SK-N-SH (cell line): Measurements from ENCODE around the gene TYSND1. TPM values are rescaled to one million over a fixed set of nuclear protein-coding genes. Genes with fewer than 3 reads are reported as not detected.

Experiments
- CTCF ChIA-PET: fragments of 300-600, 350-600 bp; formaldehyde crosslinking; extraction: SDS; loops from one replicate; lab custom pipeline; 2021; lab: Yijun Ruan, JAX
- POLR2A ChIA-PET: fragments of 350-600 bp; sonication (Branson Sonifier 250); formaldehyde crosslinking; extraction: SDS; loops from one replicate; lab custom pipeline; 2020; ENCODE audit warnings: antibody characterized with exemption, inconsistent platforms; lab: Yijun Ruan, JAX
- DNase-seq: peaks from one replicate; pipeline ENCODE4 v3.0.0; 2012
- H2AFZ ChIP-seq: fragments of 200-600 bp; sonication (generic); 2 replicates; pipeline ENCODE4 v1.8.1; 2016; ENCODE audit warnings: antibody characterized with exemption, mild to moderate bottlenecking, low read depth
- H3F3A ChIP-seq: fragments of 200-600 bp; sonication (generic); replicated peaks from 2 replicates; pipeline ENCODE3; 2016; ENCODE audit warnings: antibody characterized with exemption, mild to moderate bottlenecking; ENCODE audit not compliant: insufficient read depth
- H3K27ac ChIP-seq, 2 experiments: fragments of 200-500 bp in 1 of 2; fragments of 200-600 bp in 1 of 2; sonication (Bioruptor generic) in 1 of 2; sonication (generic), shearing (Covaris generic) in 1 of 2; 2 replicates each; pipeline versions ENCODE4 v1.5.1 to v1.6.1; 2014 to 2016; ENCODE audit warnings: low read depth in 2 of 2, inconsistent platforms in 1 of 2, low read length in 1 of 2, mild to moderate bottlenecking in 1 of 2, mixed read lengths in 1 of 2
- H3K27me3 ChIP-seq: fragments of 200-600 bp; sonication (generic), shearing (Covaris generic); 2 replicates; pipeline ENCODE4 v1.6.1; 2016; ENCODE audit warnings: mixed run types; ENCODE audit not compliant: insufficient read depth
- H3K36me3 ChIP-seq, 2 experiments: fragments of 200-500 bp in 1 of 2; fragments of 200-600 bp in 1 of 2; sonication (Bioruptor generic) in 1 of 2; sonication (generic) in 1 of 2; replicated peaks in 1 of 2; 2 replicates each; pipeline versions ENCODE3 to v1.5.1; 2014 to 2016; ENCODE audit warnings: low read length in 1 of 2, mild to moderate bottlenecking in 1 of 2; ENCODE audit not compliant: insufficient read depth in 2 of 2, control insufficient read depth in 1 of 2
- H3K4me1 ChIP-seq, 2 experiments: fragments of 200-500 bp in 1 of 2; fragments of 200-600 bp in 1 of 2; sonication (Bioruptor generic) in 1 of 2; sonication (generic), shearing (Covaris generic) in 1 of 2; 2 replicates each; pipeline versions ENCODE4 v1.5.1 to v1.6.1; 2014 to 2016; ENCODE audit warnings: low read depth in 1 of 2, low read length in 1 of 2, mixed run types in 1 of 2; ENCODE audit not compliant: insufficient read depth in 2 of 2, control insufficient read depth in 1 of 2
- H3K4me2 ChIP-seq: fragments of 200-600 bp; sonication (generic), shearing (Covaris generic); 2 replicates; pipeline ENCODE4 v1.6.1; 2017; ENCODE audit warnings: mixed run types
- H3K4me3 ChIP-seq, 2 experiments: fragments of 200-500 bp in 1 of 2; fragments of 200-600 bp in 1 of 2; sonication (Bioruptor generic) in 1 of 2; sonication (generic), shearing (Covaris generic) in 1 of 2; 2 replicates each; pipeline versions ENCODE4 v1.5.1 to v1.8.1; 2014 to 2016; ENCODE audit warnings: low read depth in 2 of 2, inconsistent platforms in 1 of 2, low read length in 1 of 2, mild to moderate bottlenecking in 1 of 2, mixed read lengths in 1 of 2, moderate library complexity in 1 of 2
- H3K79me2 ChIP-seq: fragments of 200-600 bp; sonication (generic); 2 replicates; pipeline ENCODE4 v1.8.1; 2017; ENCODE audit warnings: mild to moderate bottlenecking; ENCODE audit not compliant: insufficient read depth
- H3K9ac ChIP-seq: fragments of 200-600 bp; sonication (generic); 2 replicates; pipeline ENCODE4 v1.6.1; 2017; ENCODE audit warnings: mixed run types
- H3K9me2 ChIP-seq: fragments of 200-600 bp; sonication (generic); 2 replicates; pipeline ENCODE4 v1.6.1; 2017; ENCODE audit warnings: mixed run types
- H3K9me3 ChIP-seq: fragments of 200-600 bp; sonication (generic); 2 replicates; pipeline ENCODE4 v1.6.1; 2017; ENCODE audit warnings: mixed run types, mild to moderate bottlenecking, moderate library complexity
- H4K20me1 ChIP-seq: fragments of 200-600 bp; sonication (generic); 2 replicates; pipeline ENCODE4 v1.6.1; 2017; ENCODE audit warnings: mild to moderate bottlenecking, mixed run types; ENCODE audit not compliant: insufficient read depth
- ELF1 ChIP-seq: IDR thresholded peaks from 2 replicates; pipeline ENCODE4 v1.4.0; 2012
- EZH2phosphoT487 ChIP-seq: fragments of 200-600 bp; sonication (generic); IDR thresholded peaks from 2 replicates; pipeline ENCODE4 v1.6.1; 2017; ENCODE audit warnings: low read depth, mixed run types, mild to moderate bottlenecking, antibody characterized with exemption, moderate library complexity, borderline replicate concordance
- FOSL2 ChIP-seq: IDR thresholded peaks from 2 replicates; pipeline ENCODE4 v1.4.0; 2012; ENCODE audit warnings: low read depth, mild to moderate bottlenecking, moderate library complexity, borderline replicate concordance
- FOXM1 ChIP-seq: IDR thresholded peaks from 2 replicates; pipeline ENCODE4 v1.4.0; 2012; ENCODE audit warnings: low read depth, mild to moderate bottlenecking
- MXI1 ChIP-seq: IDR thresholded peaks from 2 replicates; pipeline ENCODE4 v1.6.1; 2012; ENCODE audit warnings: mild to moderate bottlenecking, low read depth, low read length, improper control_type of control experiment
- NFIC ChIP-seq: IDR thresholded peaks from 2 replicates; pipeline ENCODE4 v1.4.0; 2012; ENCODE audit warnings: borderline replicate concordance
- POLR2AphosphoS5 ChIP-seq: IDR thresholded peaks from 2 replicates; pipeline ENCODE4 v1.6.1; 2012; ENCODE audit warnings: low read depth, low read length
- RAD21 ChIP-seq: IDR thresholded peaks from 2 replicates; pipeline ENCODE4 v1.6.1; 2012; ENCODE audit warnings: mild to moderate bottlenecking, low read length
- RCOR1 ChIP-seq: fragments of 150-350 bp; IDR thresholded peaks from 2 replicates; pipeline ENCODE4 v1.6.1; 2017; ENCODE audit warnings: antibody characterized with exemption, low read length
- RXRA ChIP-seq: IDR thresholded peaks from 2 replicates; pipeline ENCODE4 v1.4.0; 2012; ENCODE audit warnings: low read depth, mild to moderate bottlenecking, borderline replicate concordance
- SIN3A ChIP-seq: IDR thresholded peaks from 2 replicates; pipeline ENCODE4 v1.6.1; 2012; ENCODE audit warnings: low read depth, mild to moderate bottlenecking, low read length, moderate library complexity, borderline replicate concordance
- TCF12 ChIP-seq: IDR thresholded peaks from 2 replicates; pipeline ENCODE4 v1.4.0; 2012
- WGBS: methylation state at CpG from one replicate; pipeline ENCODE4 v1.1.6; 2017; ENCODE audit warnings: low lambda C conversion rate; 5-methylcytosine and 5-hydroxymethylcytosine counted together
- polyA plus RNA-seq, 3 experiments: library from polyadenylated mRNA; depleted of rRNA; stranded (reverse); fragments of >200 nt; gene quantifications; 2 replicates each; pipeline ENCODE4 v1.2.3, GENCODE V29; 2012
- TF ChIP-seq, protein P1 (sequence below): fragments of 150-350 bp; IDR thresholded peaks from 2 replicates; pipeline ENCODE4 v1.6.1; 2017; ENCODE audit warnings: antibody characterized with exemption, low read length, low read depth, borderline replicate concordance

Gene TYSND1
- polyA plus RNA-seq, 1 of the 3 experiments (the other 2 are of a cell fraction), result 7.4 TPM

DNA sequence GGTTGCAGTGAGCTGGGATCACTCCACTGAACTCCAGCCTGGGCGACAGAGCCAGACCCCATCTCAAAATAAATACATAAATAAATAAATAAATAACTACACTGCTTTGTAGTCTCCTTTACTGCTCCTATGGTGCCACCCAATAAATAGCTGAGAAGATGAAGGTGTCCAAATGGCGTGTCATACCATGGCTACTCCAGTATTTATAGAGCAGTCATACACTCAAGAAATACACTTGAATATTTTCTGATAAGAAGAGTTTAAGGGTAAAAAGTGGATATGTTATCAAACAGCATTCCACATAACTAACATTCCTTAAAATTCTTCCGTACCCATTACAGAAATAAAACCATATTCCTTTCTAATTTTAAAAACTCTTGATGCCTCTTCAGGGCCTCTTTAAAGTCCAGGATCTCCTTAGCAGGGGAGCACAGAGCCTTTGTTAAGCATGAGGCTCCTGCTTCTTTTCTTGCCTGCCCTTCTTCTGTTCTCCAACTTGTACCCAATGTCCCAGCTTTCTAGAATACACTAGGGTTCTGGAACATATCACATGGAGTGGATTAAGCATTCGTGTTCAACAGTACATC lies 31.7 kb upstream of the TYSND1 start:
- no peak overlapping the region for H2AFZ ChIP-seq
- 63% methylated on average over 4 of the region's 4 CpGs for WGBS
- TF ChIP-seq RAD21 (no peak), FOXM1 (no peak), RCOR1 (no peak), FOSL2 (no peak), MXI1 (no peak), RXRA (no peak), EZH2phosphoT487 (no peak), ELF1 (no peak), NFIC (no peak), POLR2AphosphoS5 (no peak), SIN3A (no peak)
- TF ChIP-seq, protein P1, sequence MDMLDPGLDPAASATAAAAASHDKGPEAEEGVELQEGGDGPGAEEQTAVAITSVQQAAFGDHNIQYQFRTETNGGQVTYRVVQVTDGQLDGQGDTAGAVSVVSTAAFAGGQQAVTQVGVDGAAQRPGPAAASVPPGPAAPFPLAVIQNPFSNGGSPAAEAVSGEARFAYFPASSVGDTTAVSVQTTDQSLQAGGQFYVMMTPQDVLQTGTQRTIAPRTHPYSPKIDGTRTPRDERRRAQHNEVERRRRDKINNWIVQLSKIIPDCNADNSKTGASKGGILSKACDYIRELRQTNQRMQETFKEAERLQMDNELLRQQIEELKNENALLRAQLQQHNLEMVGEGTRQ, result no peak
- CTCF ChIA-PET, result interaction anchor here (1.6 kb wide), 1 partner anchor 12 kb away, joined by 4 read pairs; no protein-coding TSS in a partner anchor
- no peaks in the 10 kb centered on the region for H3K9me2 ChIP-seq
- no peaks in the 10 kb centered on the region for H3K36me3 ChIP-seq
- DNase-seq, result no peak
- H3K4me1 ChIP-seq, result no peaks in the 10 kb centered on the region; a peak in 1 of 4 replicates
- H3K9me3 ChIP-seq, result no peaks in the 10 kb centered on the region
- H3K27me3 ChIP-seq, result no peaks in the 10 kb centered on the region
- H3K4me2 ChIP-seq, result no peak overlapping the region
- H3K27ac ChIP-seq, result no peak overlapping the region
- no peaks in the 10 kb centered on the region for H3K79me2 ChIP-seq
- no peak overlapping the region for H3K9ac ChIP-seq
- H3K4me3 ChIP-seq, result no peak overlapping the region
- POLR2A ChIA-PET, result no interaction called here
- H3F3A ChIP-seq, result no peaks in the 10 kb centered on the region
- H4K20me1 ChIP-seq, result no peaks in the 10 kb centered on the region

DNA sequence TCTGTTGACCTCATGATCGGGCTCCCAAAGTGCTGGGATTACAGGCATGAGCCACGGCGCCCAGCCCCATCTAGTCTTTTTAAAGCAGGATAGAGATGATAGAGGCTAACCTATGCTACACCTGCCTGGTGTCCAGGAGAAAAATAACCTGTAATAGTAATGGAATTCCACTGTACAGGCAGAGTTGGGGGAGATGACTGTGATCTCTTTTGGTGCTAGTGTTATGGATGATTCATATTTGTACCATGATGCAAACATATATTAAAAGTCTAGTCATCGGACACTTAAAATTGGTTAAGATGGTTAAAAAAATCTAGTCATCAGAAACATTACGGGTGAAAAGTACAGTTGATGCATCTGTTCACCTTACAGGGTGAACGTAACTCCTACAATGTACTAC lies 29.9 kb upstream of the TYSND1 start:
- no peaks in the 10 kb centered on the region for H4K20me1 ChIP-seq
- H3K79me2 ChIP-seq, result no peaks in the 10 kb centered on the region
- no peaks in the 10 kb centered on the region for H3K36me3 ChIP-seq
- H3K27ac ChIP-seq, result no peak overlapping the region
- no peaks in the 10 kb centered on the region for H3K9me3 ChIP-seq
- CTCF ChIA-PET, result interaction anchor here (0.8 to 1.4 kb wide), 2 partner anchors 14 to 30 kb away, joined by 3 to 6 read pairs; partner anchors contain the start of gene TYSND1
- H2AFZ ChIP-seq, result no peak overlapping the region
- no peak overlapping the region for H3K9ac ChIP-seq
- H3K4me3 ChIP-seq, result no peak overlapping the region
- peaks cover 6% of the 10 kb centered on the region for H3F3A ChIP-seq
- H3K4me1 ChIP-seq, result no peaks in the 10 kb centered on the region; a peak in 1 of 4 replicates
- H3K4me2 ChIP-seq, result no peak overlapping the region
- H3K9me2 ChIP-seq, result no peaks in the 10 kb centered on the region
- no peak for TF ChIP-seq TCF12
- TF ChIP-seq FOSL2, result peak; percentile 13; the same call in 1 of the 2 replicates
- TF ChIP-seq, all 33 proteins: peak for 1
- 84% methylated on average over 5 of the region's 6 CpGs for WGBS
- DNase-seq, result no peak
- POLR2A ChIA-PET, result no interaction called here
- H3K27me3 ChIP-seq, result no peaks in the 10 kb centered on the region
